SK-N-SH (cell line): ENCODE measurements around the gene PIAS2. TPM values are rescaled to one million over a fixed set of nuclear protein-coding genes. Genes with fewer than 3 reads are reported as not detected.
"Not testable (repeated sequence)": the region's sequence is repeated elsewhere in the genome, so short reads cannot be mapped to it uniquely, and the experiment has no call there.

Experiments used
- CTCF ChIA-PET: fragments of 300-600, 350-600 bp; formaldehyde crosslinking; extraction: SDS; loops from one replicate; lab custom pipeline; 2021; lab: Yijun Ruan, JAX
- POLR2A ChIA-PET: fragments of 350-600 bp; sonication (Branson Sonifier 250); formaldehyde crosslinking; extraction: SDS; loops from one replicate; lab custom pipeline; 2020; ENCODE audit warnings: antibody characterized with exemption, inconsistent platforms; lab: Yijun Ruan, JAX
- DNase-seq: peaks from one replicate; pipeline ENCODE4 v3.0.0; 2012
- H2AFZ ChIP-seq: fragments of 200-600 bp; sonication (generic); 2 replicates; pipeline ENCODE4 v1.8.1; 2016; ENCODE audit warnings: antibody characterized with exemption, mild to moderate bottlenecking, low read depth
- H3F3A ChIP-seq: fragments of 200-600 bp; sonication (generic); replicated peaks from 2 replicates; pipeline ENCODE3; 2016; ENCODE audit warnings: antibody characterized with exemption, mild to moderate bottlenecking; ENCODE audit not compliant: insufficient read depth
- H3K27ac ChIP-seq, 2 experiments: fragments of 200-500 bp in 1 of 2; fragments of 200-600 bp in 1 of 2; sonication (Bioruptor generic) in 1 of 2; sonication (generic), shearing (Covaris generic) in 1 of 2; 2 replicates each; pipeline versions ENCODE4 v1.5.1 to v1.6.1; 2014 to 2016; ENCODE audit warnings: low read depth in 2 of 2, inconsistent platforms in 1 of 2, low read length in 1 of 2, mild to moderate bottlenecking in 1 of 2, mixed read lengths in 1 of 2
- H3K27me3 ChIP-seq: fragments of 200-600 bp; sonication (generic), shearing (Covaris generic); 2 replicates; pipeline ENCODE4 v1.6.1; 2016; ENCODE audit warnings: mixed run types; ENCODE audit not compliant: insufficient read depth
- H3K36me3 ChIP-seq, 2 experiments: fragments of 200-500 bp in 1 of 2; fragments of 200-600 bp in 1 of 2; sonication (Bioruptor generic) in 1 of 2; sonication (generic) in 1 of 2; replicated peaks in 1 of 2; 2 replicates each; pipeline versions ENCODE3 to v1.5.1; 2014 to 2016; ENCODE audit warnings: low read length in 1 of 2, mild to moderate bottlenecking in 1 of 2; ENCODE audit not compliant: insufficient read depth in 2 of 2, control insufficient read depth in 1 of 2
- H3K4me1 ChIP-seq, 2 experiments: fragments of 200-500 bp in 1 of 2; fragments of 200-600 bp in 1 of 2; sonication (Bioruptor generic) in 1 of 2; sonication (generic), shearing (Covaris generic) in 1 of 2; 2 replicates each; pipeline versions ENCODE4 v1.5.1 to v1.6.1; 2014 to 2016; ENCODE audit warnings: low read depth in 1 of 2, low read length in 1 of 2, mixed run types in 1 of 2; ENCODE audit not compliant: insufficient read depth in 2 of 2, control insufficient read depth in 1 of 2
- H3K4me2 ChIP-seq: fragments of 200-600 bp; sonication (generic), shearing (Covaris generic); 2 replicates; pipeline ENCODE4 v1.6.1; 2017; ENCODE audit warnings: mixed run types
- H3K4me3 ChIP-seq, 2 experiments: fragments of 200-500 bp in 1 of 2; fragments of 200-600 bp in 1 of 2; sonication (Bioruptor generic) in 1 of 2; sonication (generic), shearing (Covaris generic) in 1 of 2; 2 replicates each; pipeline versions ENCODE4 v1.5.1 to v1.8.1; 2014 to 2016; ENCODE audit warnings: low read depth in 2 of 2, inconsistent platforms in 1 of 2, low read length in 1 of 2, mild to moderate bottlenecking in 1 of 2, mixed read lengths in 1 of 2, moderate library complexity in 1 of 2
- H3K79me2 ChIP-seq: fragments of 200-600 bp; sonication (generic); 2 replicates; pipeline ENCODE4 v1.8.1; 2017; ENCODE audit warnings: mild to moderate bottlenecking; ENCODE audit not compliant: insufficient read depth
- H3K9ac ChIP-seq: fragments of 200-600 bp; sonication (generic); 2 replicates; pipeline ENCODE4 v1.6.1; 2017; ENCODE audit warnings: mixed run types
- H3K9me2 ChIP-seq: fragments of 200-600 bp; sonication (generic); 2 replicates; pipeline ENCODE4 v1.6.1; 2017; ENCODE audit warnings: mixed run types
- H3K9me3 ChIP-seq: fragments of 200-600 bp; sonication (generic); 2 replicates; pipeline ENCODE4 v1.6.1; 2017; ENCODE audit warnings: mixed run types, mild to moderate bottlenecking, moderate library complexity
- H4K20me1 ChIP-seq: fragments of 200-600 bp; sonication (generic); 2 replicates; pipeline ENCODE4 v1.6.1; 2017; ENCODE audit warnings: mild to moderate bottlenecking, mixed run types; ENCODE audit not compliant: insufficient read depth
- CHD2 ChIP-seq: fragments of 150-350 bp; IDR thresholded peaks from 2 replicates; pipeline ENCODE4 v1.6.1; 2018; ENCODE audit warnings: low read length; ENCODE audit not compliant: partially characterized antibody
- FOXJ3 ChIP-seq: sonication (generic); formaldehyde crosslinking; IDR thresholded peaks from 2 replicates; pipeline ENCODE4 v1.5.1; 2020; ENCODE audit warnings: mild to moderate bottlenecking, missing genetic modification reagents
- MXI1 ChIP-seq: IDR thresholded peaks from 2 replicates; pipeline ENCODE4 v1.6.1; 2012; ENCODE audit warnings: mild to moderate bottlenecking, low read depth, low read length, improper control_type of control experiment
- NFIC ChIP-seq: IDR thresholded peaks from 2 replicates; pipeline ENCODE4 v1.4.0; 2012; ENCODE audit warnings: borderline replicate concordance
- NRF1 ChIP-seq: IDR thresholded peaks from 2 replicates; pipeline ENCODE4 v1.6.1; 2012; ENCODE audit warnings: low read depth, mild to moderate bottlenecking, low read length
- RAD21 ChIP-seq: IDR thresholded peaks from 2 replicates; pipeline ENCODE4 v1.6.1; 2012; ENCODE audit warnings: mild to moderate bottlenecking, low read length
- SMC3 ChIP-seq: IDR thresholded peaks from 2 replicates; pipeline ENCODE4 v1.6.1; 2012; ENCODE audit warnings: low read depth, low read length, improper control_type of control experiment
- TCF12 ChIP-seq: IDR thresholded peaks from 2 replicates; pipeline ENCODE4 v1.4.0; 2012
- TEAD4 ChIP-seq: IDR thresholded peaks from 2 replicates; pipeline ENCODE4 v1.4.0; 2012; ENCODE audit warnings: mild to moderate bottlenecking, borderline replicate concordance; ENCODE audit not compliant: insufficient read depth
- YY1 ChIP-seq: IDR thresholded peaks from 2 replicates; pipeline ENCODE4 v1.4.0; 2012; ENCODE audit warnings: low read depth, mild to moderate bottlenecking
- WGBS: methylation state at CpG from one replicate; pipeline ENCODE4 v1.1.6; 2017; ENCODE audit warnings: low lambda C conversion rate; 5-methylcytosine and 5-hydroxymethylcytosine counted together
- polyA plus RNA-seq, 3 experiments: library from polyadenylated mRNA; depleted of rRNA; stranded (reverse); fragments of >200 nt; gene quantifications; 2 replicates each; pipeline ENCODE4 v1.2.3, GENCODE V29; 2012
- TF ChIP-seq, protein P1 (sequence below): fragments of 150-350 bp; IDR thresholded peaks from 2 replicates; pipeline ENCODE4 v1.6.1; 2016; ENCODE audit warnings: mild to moderate bottlenecking, low read depth, low read length
- TF ChIP-seq, protein P2 (sequence below): fragments of 200-600 bp; sonication (generic); IDR thresholded peaks from 2 replicates; pipeline ENCODE4 v1.6.1; 2017; ENCODE audit warnings: antibody characterized with exemption, mild to moderate bottlenecking, moderate library complexity

Gene PIAS2
- polyA plus RNA-seq, 1 of the 3 experiments (the other 2 are of a cell fraction) = 9.0 TPM

DNA sequence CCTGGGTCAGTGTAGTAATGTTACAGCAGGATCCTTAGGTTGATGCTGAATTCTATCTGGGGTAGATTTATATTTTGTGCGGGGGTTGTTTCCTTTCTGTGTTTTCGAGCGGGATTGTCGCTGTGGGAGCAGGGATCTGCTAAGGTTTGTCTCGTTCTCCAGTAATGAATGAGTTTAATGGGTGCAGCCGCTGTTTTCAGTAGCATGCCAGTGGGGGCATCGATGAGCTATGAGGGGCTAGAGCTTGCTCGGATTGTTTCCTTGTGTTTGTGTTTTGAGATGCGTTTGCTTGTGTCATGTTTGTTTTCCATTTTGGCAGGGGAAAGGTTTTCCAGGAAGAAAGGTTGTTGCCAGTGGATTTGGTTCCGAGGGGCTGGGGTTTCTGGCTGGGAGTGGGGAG, 49.0 kb upstream of the PIAS2 start:
- no CpG with 5 or more reads among the region's 10 CpGs for WGBS
- CTCF ChIA-PET, H4K20me1 ChIP-seq: not testable (repeated sequence)

DNA sequence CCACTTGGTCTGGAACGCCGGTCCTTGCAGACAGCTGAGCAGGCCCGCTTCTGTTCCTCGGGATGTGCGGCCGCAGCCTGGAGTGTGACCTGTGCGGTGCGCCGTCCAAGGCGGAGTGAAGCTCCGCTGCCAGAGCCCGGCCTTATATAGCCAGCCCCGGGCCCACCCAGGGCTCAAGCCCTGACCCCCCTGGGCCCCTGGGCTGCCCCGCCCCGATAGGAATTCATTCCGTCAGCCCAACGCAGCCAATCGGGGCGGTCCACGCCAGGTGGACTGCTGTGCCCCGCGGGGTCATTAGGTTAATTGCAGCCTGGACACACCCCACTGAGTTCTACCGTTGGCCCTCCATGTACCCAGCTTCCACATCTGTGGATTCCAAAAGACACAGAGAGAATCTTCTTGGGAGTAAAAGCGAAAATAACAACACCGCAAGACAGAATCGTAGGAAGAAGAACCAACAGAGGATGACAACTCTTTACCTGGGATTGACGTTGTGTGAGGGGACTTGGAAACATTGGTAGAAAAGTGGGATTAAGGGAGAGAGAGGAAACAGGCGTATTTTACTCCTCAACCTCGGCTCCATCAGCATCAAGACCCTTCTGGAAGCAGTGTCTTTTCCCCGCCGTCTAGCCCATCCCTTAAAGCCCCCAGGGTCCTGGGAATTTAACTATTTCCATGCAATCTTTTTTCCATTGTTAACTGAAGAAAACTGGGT, 47.4 kb upstream of the PIAS2 start:
- CTCF ChIA-PET, H3K27me3 ChIP-seq, H3K4me3 ChIP-seq, H3K9ac ChIP-seq, H3K9me3 ChIP-seq, H3K9me2 ChIP-seq, H2AFZ ChIP-seq, H3K4me2 ChIP-seq, DNase-seq, H3F3A ChIP-seq, H4K20me1 ChIP-seq, H3K36me3 ChIP-seq, H3K27ac ChIP-seq, POLR2A ChIA-PET, H3K79me2 ChIP-seq, H3K4me1 ChIP-seq: not testable (repeated sequence)
- 66% methylated on average over 5 of the region's 31 CpGs for WGBS

More for the DNA sequence above, 49.0 kb upstream of the PIAS2 start:
- DNase-seq, H3K4me2 ChIP-seq, H3K27ac ChIP-seq, POLR2A ChIA-PET, H3K9me2 ChIP-seq, H3K79me2 ChIP-seq, H3K9me3 ChIP-seq, H3K4me3 ChIP-seq, H3F3A ChIP-seq, H3K4me1 ChIP-seq, H3K36me3 ChIP-seq, H3K9ac ChIP-seq, H3K27me3 ChIP-seq, H2AFZ ChIP-seq: not testable (repeated sequence)

DNA sequence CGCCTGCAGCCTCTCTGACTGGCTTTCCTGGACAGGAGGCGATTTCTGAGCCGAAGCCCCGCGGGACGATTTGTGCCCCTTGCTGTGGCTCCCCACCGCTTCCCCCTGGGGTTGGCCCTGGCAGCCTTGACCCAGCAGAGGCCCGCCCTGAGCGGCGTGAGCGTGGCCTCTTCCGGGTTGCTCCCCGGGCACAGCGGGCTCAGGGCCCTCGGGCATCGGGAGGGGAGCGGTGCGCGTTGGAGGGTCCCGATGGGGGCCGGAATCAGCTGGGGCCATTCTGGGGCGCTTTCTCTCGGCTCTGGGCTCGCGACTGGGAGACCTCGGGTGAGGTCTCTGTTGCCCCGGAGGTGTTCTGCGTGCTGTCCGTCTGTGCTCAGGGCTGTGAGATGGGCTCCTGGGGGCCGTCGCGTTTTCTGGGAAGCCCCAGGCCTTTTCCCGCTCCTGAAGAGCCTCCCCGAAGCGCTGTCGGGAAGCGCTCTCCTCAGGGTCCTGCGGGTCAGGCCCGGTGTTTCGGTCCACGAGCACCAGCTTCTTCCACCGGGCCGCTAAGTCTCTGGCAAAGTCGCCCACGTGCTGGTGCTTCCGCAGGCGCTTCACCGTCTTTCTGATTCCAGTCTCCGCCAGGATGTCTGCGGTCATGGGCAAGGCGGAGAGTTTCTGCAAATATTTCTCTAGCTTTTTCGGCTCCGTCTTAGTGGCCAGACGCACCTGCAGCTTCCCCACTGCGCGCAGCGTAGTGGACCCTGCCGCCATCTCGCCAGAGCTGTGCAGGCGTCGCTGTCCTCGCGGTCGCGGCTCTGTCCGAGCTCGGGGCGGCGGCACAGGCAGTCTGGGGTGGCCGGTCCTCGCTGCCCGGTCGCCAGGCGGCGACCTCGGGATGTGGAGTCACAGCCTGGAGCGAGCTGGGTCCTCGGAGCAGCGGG, 46.6 kb upstream of the PIAS2 start:
- H3K9me2 ChIP-seq, H3K4me1 ChIP-seq, H3F3A ChIP-seq, POLR2A ChIA-PET, H3K27ac ChIP-seq, H4K20me1 ChIP-seq, H2AFZ ChIP-seq, H3K4me3 ChIP-seq, DNase-seq, H3K27me3 ChIP-seq, CTCF ChIA-PET, H3K79me2 ChIP-seq, H3K36me3 ChIP-seq, H3K9ac ChIP-seq, H3K4me2 ChIP-seq, H3K9me3 ChIP-seq: not testable (repeated sequence)
- no CpG with 5 or more reads among the region's 79 CpGs for WGBS

GRCh38 chr18:46958209-46958608, 40.9 kb upstream of the PIAS2 start:
- no peaks in the 10 kb centered on the region for H3K27me3 ChIP-seq
- H2AFZ ChIP-seq = no peak overlapping the region
- no peaks in the 10 kb centered on the region for H3K79me2 ChIP-seq
- H3K9ac ChIP-seq = no peak overlapping the region
- H4K20me1 ChIP-seq = no peaks in the 10 kb centered on the region
- CTCF ChIA-PET = no interaction called here
- no peaks in the 10 kb centered on the region for H3K9me2 ChIP-seq
- H3K27ac ChIP-seq = no peak overlapping the region
- no peak overlapping the region for H3K4me2 ChIP-seq
- H3K36me3 ChIP-seq = no peaks in the 10 kb centered on the region
- H3K4me1 ChIP-seq = no peaks in the 10 kb centered on the region
- POLR2A ChIA-PET = no interaction called here
- WGBS = 76% methylated on average over 4 of the region's 4 CpGs
- no peak for DNase-seq
- H3F3A ChIP-seq = no peaks in the 10 kb centered on the region
- no peaks in the 10 kb centered on the region for H3K9me3 ChIP-seq
- no peak overlapping the region for H3K4me3 ChIP-seq
- TF ChIP-seq NRF1 (no peak), MXI1 (no peak), TEAD4 (no peak), FOXJ3 (CRISPR knock-in tag) (no peak), SMC3 (no peak), TCF12 (no peak), RAD21 (no peak), NFIC (no peak), YY1 (no peak), CHD2 (no peak)
- TF ChIP-seq, protein P1, sequence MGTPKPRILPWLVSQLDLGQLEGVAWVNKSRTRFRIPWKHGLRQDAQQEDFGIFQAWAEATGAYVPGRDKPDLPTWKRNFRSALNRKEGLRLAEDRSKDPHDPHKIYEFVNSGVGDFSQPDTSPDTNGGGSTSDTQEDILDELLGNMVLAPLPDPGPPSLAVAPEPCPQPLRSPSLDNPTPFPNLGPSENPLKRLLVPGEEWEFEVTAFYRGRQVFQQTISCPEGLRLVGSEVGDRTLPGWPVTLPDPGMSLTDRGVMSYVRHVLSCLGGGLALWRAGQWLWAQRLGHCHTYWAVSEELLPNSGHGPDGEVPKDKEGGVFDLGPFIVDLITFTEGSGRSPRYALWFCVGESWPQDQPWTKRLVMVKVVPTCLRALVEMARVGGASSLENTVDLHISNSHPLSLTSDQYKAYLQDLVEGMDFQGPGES = no peak
- TF ChIP-seq, protein P2, sequence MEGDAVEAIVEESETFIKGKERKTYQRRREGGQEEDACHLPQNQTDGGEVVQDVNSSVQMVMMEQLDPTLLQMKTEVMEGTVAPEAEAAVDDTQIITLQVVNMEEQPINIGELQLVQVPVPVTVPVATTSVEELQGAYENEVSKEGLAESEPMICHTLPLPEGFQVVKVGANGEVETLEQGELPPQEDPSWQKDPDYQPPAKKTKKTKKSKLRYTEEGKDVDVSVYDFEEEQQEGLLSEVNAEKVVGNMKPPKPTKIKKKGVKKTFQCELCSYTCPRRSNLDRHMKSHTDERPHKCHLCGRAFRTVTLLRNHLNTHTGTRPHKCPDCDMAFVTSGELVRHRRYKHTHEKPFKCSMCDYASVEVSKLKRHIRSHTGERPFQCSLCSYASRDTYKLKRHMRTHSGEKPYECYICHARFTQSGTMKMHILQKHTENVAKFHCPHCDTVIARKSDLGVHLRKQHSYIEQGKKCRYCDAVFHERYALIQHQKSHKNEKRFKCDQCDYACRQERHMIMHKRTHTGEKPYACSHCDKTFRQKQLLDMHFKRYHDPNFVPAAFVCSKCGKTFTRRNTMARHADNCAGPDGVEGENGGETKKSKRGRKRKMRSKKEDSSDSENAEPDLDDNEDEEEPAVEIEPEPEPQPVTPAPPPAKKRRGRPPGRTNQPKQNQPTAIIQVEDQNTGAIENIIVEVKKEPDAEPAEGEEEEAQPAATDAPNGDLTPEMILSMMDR = no peak
